ENCODE measurements around the gene ATP8B4. TPM values are rescaled to one million over a fixed set of nuclear protein-coding genes. Genes with fewer than 3 reads are reported as not detected.

Gene ATP8B4
- total and polyA plus RNA-seq, 12 donors: 0.39 to 5.3 (median 1.6) TPM

DNA sequence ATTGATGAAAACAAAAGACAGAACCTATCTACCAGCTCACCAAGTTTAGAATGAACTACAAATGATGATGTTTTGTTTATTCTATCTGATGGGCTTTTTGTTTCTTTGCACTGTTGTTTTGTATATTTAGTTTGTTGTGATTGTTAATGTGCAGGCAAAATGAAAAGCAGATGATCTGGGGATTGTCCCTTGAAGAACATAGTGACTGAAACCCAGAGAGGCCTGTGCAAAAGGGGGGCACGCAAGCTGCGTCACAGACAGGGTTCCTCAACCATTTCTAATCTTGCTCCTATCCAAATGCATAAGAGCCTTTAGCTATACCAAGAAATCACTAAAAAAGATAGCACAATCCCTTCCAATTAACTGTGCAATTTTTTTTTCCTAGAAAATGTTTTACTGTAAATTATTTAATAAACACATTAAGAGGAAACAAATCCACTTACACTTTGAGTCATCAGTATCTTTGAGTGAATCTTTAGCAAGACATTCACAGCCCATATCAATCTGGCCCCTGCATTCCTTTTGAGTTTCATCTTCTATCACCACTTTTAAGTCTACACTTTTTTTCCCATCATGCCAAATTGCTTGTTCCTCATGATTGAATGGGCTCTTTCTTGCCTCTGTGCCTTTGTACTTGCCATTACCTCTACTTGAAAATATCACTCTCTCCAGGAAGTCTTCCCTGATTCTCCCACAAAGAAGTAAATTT lies 220.3 kb downstream of the ATP8B4 start:
- Histone ChIP-seq H3K9me3 (no peaks in the 10 kb centered on the region), H3K4me3 (no peak overlapping the region), H3K4me1 (peaks cover 0 to 56% (median 18%) of the 10 kb centered on the region in 9 donors), H3K36me3 (peaks cover 0 to 17% (median 0%) of the 10 kb centered on the region in 9 donors), H3K27me3 (no peaks in the 10 kb centered on the region), H3K27ac (peak overlapping the region in 5 of 10 donors; percentile 40 to 87 (median 67))
- TF ChIP-seq, protein P1, sequence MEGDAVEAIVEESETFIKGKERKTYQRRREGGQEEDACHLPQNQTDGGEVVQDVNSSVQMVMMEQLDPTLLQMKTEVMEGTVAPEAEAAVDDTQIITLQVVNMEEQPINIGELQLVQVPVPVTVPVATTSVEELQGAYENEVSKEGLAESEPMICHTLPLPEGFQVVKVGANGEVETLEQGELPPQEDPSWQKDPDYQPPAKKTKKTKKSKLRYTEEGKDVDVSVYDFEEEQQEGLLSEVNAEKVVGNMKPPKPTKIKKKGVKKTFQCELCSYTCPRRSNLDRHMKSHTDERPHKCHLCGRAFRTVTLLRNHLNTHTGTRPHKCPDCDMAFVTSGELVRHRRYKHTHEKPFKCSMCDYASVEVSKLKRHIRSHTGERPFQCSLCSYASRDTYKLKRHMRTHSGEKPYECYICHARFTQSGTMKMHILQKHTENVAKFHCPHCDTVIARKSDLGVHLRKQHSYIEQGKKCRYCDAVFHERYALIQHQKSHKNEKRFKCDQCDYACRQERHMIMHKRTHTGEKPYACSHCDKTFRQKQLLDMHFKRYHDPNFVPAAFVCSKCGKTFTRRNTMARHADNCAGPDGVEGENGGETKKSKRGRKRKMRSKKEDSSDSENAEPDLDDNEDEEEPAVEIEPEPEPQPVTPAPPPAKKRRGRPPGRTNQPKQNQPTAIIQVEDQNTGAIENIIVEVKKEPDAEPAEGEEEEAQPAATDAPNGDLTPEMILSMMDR (IDR thresholded peaks at IDR 0.05): no peak
- ATAC-seq (no peak), DNase-seq (no peak)
- intact Hi-C loops (cut with DNase I): no loop called here
- whole genome bisulfite sequencing, 2 donors: 97 to 99% methylated on average over 2 of the region's 2 CpGs

DNA sequence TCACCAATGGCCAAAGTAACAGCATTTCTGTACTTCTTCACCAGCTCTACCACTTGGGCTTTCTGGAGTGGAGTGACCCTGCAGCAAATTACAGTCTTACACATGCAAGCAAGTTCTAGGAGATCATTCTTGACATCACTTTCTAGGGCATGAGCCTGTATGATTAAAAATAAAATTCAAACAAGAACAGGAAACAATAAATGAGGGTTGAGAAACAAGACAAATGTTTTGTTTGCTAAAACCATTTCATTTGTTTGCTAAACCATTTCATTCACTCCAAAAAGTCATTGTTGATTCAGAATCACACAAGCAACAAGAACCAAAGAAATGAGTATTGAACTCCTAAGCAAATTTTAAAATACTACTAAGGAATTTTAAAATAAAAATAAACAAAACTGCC lies 220.9 kb downstream of the ATP8B4 start:
- Histone ChIP-seq H3K4me3 (no peak overlapping the region), H3K27ac (no peak overlapping the region), H3K9me3 (no peaks in the 10 kb centered on the region), H3K4me1 (peaks cover 0 to 50% (median 18%) of the 10 kb centered on the region in 9 donors), H3K27me3 (no peaks in the 10 kb centered on the region), H3K36me3 (peaks cover 0 to 17% (median 0%) of the 10 kb centered on the region in 9 donors)
- ATAC-seq (no peak), DNase-seq (no peak)
- intact Hi-C loops (cut with DNase I): no loop called here
- TF ChIP-seq, protein P1 (IDR thresholded peaks at IDR 0.05): no peak

DNA sequence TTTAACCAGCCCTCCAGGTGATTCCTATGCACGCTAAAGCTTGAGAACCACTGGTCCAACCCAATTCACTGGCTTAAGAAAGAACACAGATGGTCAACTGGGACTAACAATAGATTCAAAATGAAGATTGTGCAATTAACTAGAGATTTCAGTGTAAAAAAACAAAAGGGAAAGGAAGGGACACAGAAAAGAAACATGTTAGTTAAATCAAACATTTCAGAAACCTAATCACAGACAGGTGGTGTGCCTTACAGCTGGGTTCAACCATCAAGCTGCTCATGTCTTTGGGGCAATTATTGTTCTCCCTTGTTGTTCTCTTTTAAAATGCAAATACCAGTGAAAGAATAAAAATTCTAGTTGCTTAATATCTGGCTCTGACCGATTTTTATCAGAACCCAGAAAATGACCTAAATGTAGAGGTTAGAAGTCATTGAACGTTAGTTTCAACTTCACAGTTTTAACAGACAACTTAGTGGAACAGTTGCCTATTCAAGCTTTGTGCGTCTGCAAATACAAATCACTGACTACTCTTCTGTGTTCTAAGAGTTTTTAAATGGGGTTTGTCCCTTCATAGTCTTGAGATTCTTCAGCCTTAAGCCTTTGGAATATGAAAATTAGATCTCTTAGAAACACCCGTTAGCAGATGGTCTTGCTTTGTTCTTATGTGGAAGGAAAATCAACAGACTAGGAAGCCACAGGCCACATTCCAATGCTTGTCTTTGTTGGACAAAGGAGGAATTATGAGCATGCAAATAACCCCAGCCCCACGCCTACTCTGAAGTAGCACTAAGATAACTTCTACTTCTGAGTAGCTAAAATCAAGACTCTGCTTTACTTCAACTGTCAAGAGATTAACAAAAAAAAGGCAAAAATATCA lies 223.4 kb downstream of the ATP8B4 start:
- no peak for DNase-seq
- H3K36me3 ChIP-seq: peaks cover 0 to 31% (median 0%) of the 10 kb centered on the region in 9 donors
- H3K27me3 ChIP-seq: no peaks in the 10 kb centered on the region
- no peak overlapping the region for H3K4me3 ChIP-seq
- peak overlapping the region in 7 of 10 donors; percentile 7 to 51 (median 36) for H3K27ac ChIP-seq
- TF ChIP-seq, protein P1 (IDR thresholded peaks at IDR 0.05): no peak
- intact Hi-C loops (cut with DNase I): no loop called here
- H3K4me1 ChIP-seq: peaks cover 0 to 28% (median 4%) of the 10 kb centered on the region in 9 donors
- ATAC-seq: peak in 2 of 8 donors; percentile 42 to 46
- no peaks in the 10 kb centered on the region for H3K9me3 ChIP-seq
- whole genome bisulfite sequencing, 2 donors: 60 to 68% methylated on average over 6 of the region's 6 CpGs

DNA sequence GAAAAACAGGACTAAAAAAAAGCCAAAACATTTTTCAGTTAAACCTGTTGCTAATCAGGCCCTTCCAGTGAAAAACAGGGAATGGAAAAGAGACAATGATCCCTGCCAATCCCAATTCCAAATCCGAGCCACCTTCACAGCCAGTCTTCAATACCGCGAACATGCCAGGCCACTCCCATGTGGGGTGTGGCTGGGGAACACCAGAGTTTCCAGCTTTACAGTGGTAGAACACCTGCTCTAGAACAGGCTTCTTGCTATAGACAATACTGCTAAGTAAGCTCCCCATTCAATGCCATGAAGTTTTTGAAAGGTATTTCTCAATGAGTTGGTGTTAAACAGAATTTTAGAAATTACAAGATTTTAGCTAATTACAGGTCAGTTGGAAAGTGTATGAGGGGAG lies 228.3 kb downstream of the ATP8B4 start:
- WGBS, 2 donors: 94 to 96% methylated on average over 3 of the region's 3 CpGs

More for the DNA sequence above, 228.3 kb downstream of the ATP8B4 start:
- H3K27ac ChIP-seq: no peak overlapping the region
- TF ChIP-seq, protein P1 (IDR thresholded peaks at IDR 0.05): no peak
- peaks cover 0 to 38% (median 0%) of the 10 kb centered on the region in 9 donors for H3K36me3 ChIP-seq
- peaks cover 0 to 10% (median 0%) of the 10 kb centered on the region in 9 donors for H3K4me1 ChIP-seq
- intact Hi-C loops (cut with DNase I): no loop called here
- H3K27me3 ChIP-seq: no peaks in the 10 kb centered on the region
- no peak overlapping the region for H3K4me3 ChIP-seq
- ATAC-seq (no peak), DNase-seq (no peak)
- H3K9me3 ChIP-seq: no peaks in the 10 kb centered on the region
